HEK293 (cell line): ENCODE results near the gene SPDYE6.

Experiments used
- GFI1B ChIP-seq: fragments of 450-650 bp; formaldehyde crosslinking; IDR thresholded peaks from 2 replicates; pipeline ENCODE4 v1.5.1; 2016; ENCODE audit warnings: missing biosample characterization, missing genetic modification characterization
- KLF17 ChIP-seq: fragments of 450-650 bp; formaldehyde crosslinking; IDR thresholded peaks from 2 replicates; pipeline ENCODE4 v1.5.1; 2016; ENCODE audit warnings: missing biosample characterization, missing genetic modification characterization
- PATZ1 ChIP-seq: fragments of 450-650 bp; formaldehyde crosslinking; IDR thresholded peaks from 2 replicates; pipeline ENCODE4 v1.5.1; 2016; ENCODE audit warnings: missing biosample characterization, missing genetic modification characterization
- PBX3 ChIP-seq: sonication (generic); formaldehyde crosslinking; IDR thresholded peaks from 2 replicates; pipeline ENCODE4 v1.8.1; 2022; ENCODE audit warnings: mild to moderate bottlenecking, moderate library complexity, missing genetic modification reagents
- RBAK ChIP-seq: fragments of 450-650 bp; formaldehyde crosslinking; IDR thresholded peaks from 2 replicates; pipeline ENCODE4 v1.5.1; 2016; ENCODE audit warnings: missing biosample characterization, missing genetic modification characterization
- TRIM28 ChIP-seq: IDR thresholded peaks from 2 replicates; pipeline ENCODE4 v1.6.1; 2011; ENCODE audit warnings: low read length, control low read depth, borderline replicate concordance
- TSHZ1 ChIP-seq: fragments of 450-650 bp; formaldehyde crosslinking; IDR thresholded peaks from 2 replicates; pipeline ENCODE4 v1.5.1; 2016; ENCODE audit warnings: missing biosample characterization, missing genetic modification characterization, borderline replicate concordance
- ZNF112 ChIP-seq: fragments of 450-650 bp; formaldehyde crosslinking; IDR thresholded peaks from 2 replicates; pipeline ENCODE4 v1.5.0; 2017; ENCODE audit warnings: missing biosample characterization, missing genetic modification characterization
- ZNF174 ChIP-seq: fragments of 450-650 bp; formaldehyde crosslinking; IDR thresholded peaks from 2 replicates; pipeline ENCODE4 v1.5.0; 2017; ENCODE audit warnings: missing biosample characterization, mild to moderate bottlenecking, missing genetic modification characterization
- ZNF214 ChIP-seq: fragments of 450-650 bp; formaldehyde crosslinking; IDR thresholded peaks from 2 replicates; pipeline ENCODE4 v1.5.1; 2017; ENCODE audit warnings: missing biosample characterization, mild to moderate bottlenecking, missing genetic modification characterization, borderline replicate concordance
- ZNF266 ChIP-seq: fragments of 450-650 bp; formaldehyde crosslinking; IDR thresholded peaks from 2 replicates; pipeline ENCODE4 v1.5.1; 2016; ENCODE audit warnings: missing biosample characterization, missing genetic modification characterization, low read depth
- ZNF292 ChIP-seq: fragments of 450-650 bp; formaldehyde crosslinking; IDR thresholded peaks from 2 replicates; pipeline ENCODE4 v1.5.1; 2016; ENCODE audit warnings: low read depth, missing biosample characterization, missing genetic modification characterization, borderline replicate concordance
- ZNF324 ChIP-seq: fragments of 450-650 bp; formaldehyde crosslinking; IDR thresholded peaks from 2 replicates; pipeline ENCODE4 v1.5.1; 2016; ENCODE audit warnings: missing biosample characterization, missing genetic modification characterization
- ZNF335 ChIP-seq: fragments of 450-650 bp; formaldehyde crosslinking; conservative IDR thresholded peaks from 2 replicates; pipeline ENCODE4 v1.5.1; 2016; ENCODE audit warnings: missing biosample characterization, missing genetic modification characterization
- ZNF530 ChIP-seq: fragments of 450-650 bp; formaldehyde crosslinking; IDR thresholded peaks from 2 replicates; pipeline ENCODE4 v1.5.1; 2016; ENCODE audit warnings: low read depth, missing biosample characterization, missing genetic modification characterization
- ZNF561 ChIP-seq: fragments of 450-650 bp; IDR thresholded peaks from 2 replicates; pipeline ENCODE4 v1.5.1; 2018; ENCODE audit warnings: missing biosample characterization, missing genetic modification characterization, borderline replicate concordance
- ZNF571 ChIP-seq: fragments of 450-650 bp; formaldehyde crosslinking; IDR thresholded peaks from 2 replicates; pipeline ENCODE4 v1.5.0; 2017; ENCODE audit warnings: missing biosample characterization, missing genetic modification characterization
- ZNF623 ChIP-seq: fragments of 450-650 bp; formaldehyde crosslinking; IDR thresholded peaks from 2 replicates; pipeline ENCODE4 v1.5.1; 2016; ENCODE audit warnings: missing biosample characterization, missing genetic modification characterization
- ZNF626 ChIP-seq: fragments of 450-650 bp; sonication (Bioruptor Pico); formaldehyde crosslinking; IDR thresholded peaks from 2 replicates; pipeline ENCODE4 v1.5.1; 2018; ENCODE audit warnings: missing biosample characterization, missing genetic modification characterization, inconsistent platforms
- ZNF704 ChIP-seq: fragments of 450-650 bp; formaldehyde crosslinking; IDR thresholded peaks from 2 replicates; pipeline ENCODE4 v1.5.1; 2016; ENCODE audit warnings: missing biosample characterization, missing genetic modification characterization
- ZNF747 ChIP-seq: fragments of 450-650 bp; formaldehyde crosslinking; IDR thresholded peaks from 2 replicates; pipeline ENCODE4 v1.5.1; 2016; ENCODE audit warnings: missing biosample characterization, missing genetic modification characterization
- ZNF776 ChIP-seq: fragments of 450-650 bp; formaldehyde crosslinking; IDR thresholded peaks from 2 replicates; pipeline ENCODE4 v1.5.0; 2017; ENCODE audit warnings: missing biosample characterization, missing genetic modification characterization, borderline replicate concordance
- ZNF792 ChIP-seq: fragments of 450-650 bp; formaldehyde crosslinking; IDR thresholded peaks from 2 replicates; pipeline ENCODE4 v1.5.1; 2016; ENCODE audit warnings: missing biosample characterization, missing genetic modification characterization
- TF ChIP-seq, protein P1 (sequence below): fragments of 450-650 bp; formaldehyde crosslinking; IDR thresholded peaks from 2 replicates; pipeline ENCODE4 v1.5.1; 2016; ENCODE audit warnings: missing biosample characterization, missing genetic modification characterization

The SPDYE6 gene

DNA sequence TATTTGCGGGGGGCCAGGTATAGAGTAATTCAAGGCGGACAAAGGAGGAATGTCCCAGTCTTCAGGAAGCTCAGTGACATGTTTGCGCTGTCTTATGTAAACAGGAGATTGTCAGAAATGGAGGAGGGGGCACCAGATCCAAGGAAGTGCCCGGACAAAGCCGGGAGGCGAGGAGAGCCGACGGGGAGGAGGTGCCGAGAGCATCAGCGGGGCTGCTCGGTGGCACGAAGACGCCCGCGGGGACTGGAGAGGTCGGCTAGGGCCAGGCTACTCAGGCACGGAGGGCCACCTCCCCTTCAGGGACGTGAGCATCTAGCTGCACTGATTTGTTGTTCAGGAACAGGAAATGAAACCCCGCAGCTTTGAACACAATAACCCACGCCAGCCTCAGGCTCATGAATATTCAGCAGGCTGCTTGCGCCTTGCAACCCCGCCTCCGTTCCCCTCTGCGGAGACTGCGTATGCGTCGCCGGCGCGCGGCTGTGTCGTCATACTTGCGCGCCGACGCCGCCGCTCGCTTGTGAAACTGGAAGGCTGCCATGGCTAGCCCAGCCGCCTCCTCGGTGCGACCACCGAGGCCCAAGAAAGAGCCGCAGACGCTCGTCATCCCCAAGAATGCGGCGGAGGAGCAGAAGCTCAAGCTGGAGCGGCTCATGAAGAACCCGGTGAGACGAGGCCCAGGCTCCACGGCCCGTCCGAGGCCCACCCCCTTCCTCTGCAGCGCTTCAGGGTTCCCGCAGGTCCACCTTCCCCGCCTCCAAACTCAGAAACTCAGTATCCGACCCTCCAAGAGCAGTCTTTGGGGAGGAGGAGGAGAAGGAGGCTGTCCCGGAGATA, 39.8 kb upstream of the SPDYE6 start, which contains the start of gene PRKRIP1 (continued):
- TF ChIP-seq PBX3 (CRISPR knock-in tag) (0 out of 2 replicates have a peak, but pooled peaks have one; percentile 32), TSHZ1 (tag by site-specific recombination) (no peak), PATZ1 (tag by site-specific recombination) (peak; percentile 79; the same call in 1 of the 2 replicates), ZNF266 (tag by site-specific recombination) (no peak), ZNF214 (no peak), ZNF747 (tag by site-specific recombination) (no peak), TRIM28 (no peak), ZNF792 (tag by site-specific recombination) (no peak), ZNF704 (tag by site-specific recombination) (no peak), ZNF776 (no peak), ZNF561 (tag by site-specific recombination) (no peak), GFI1B (tag by site-specific recombination) (peak; percentile 80; the same call in 1 of the 2 replicates), ZNF626 (tag by site-specific recombination) (no peak), KLF17 (tag by site-specific recombination) (0 out of 2 replicates have a peak, but pooled peaks have one; percentile 14), ZNF571 (tag by site-specific recombination) (no peak), ZNF623 (tag by site-specific recombination) (no peak), RBAK (tag by site-specific recombination) (no peak), ZNF530 (tag by site-specific recombination) (no peak), ZNF174 (tag by site-specific recombination) (no peak), ZNF112 (tag by site-specific recombination) (no peak), ZNF335 (tag by site-specific recombination) (peak; percentile 79), ZNF292 (tag by site-specific recombination) (no peak), ZNF324 (tag by site-specific recombination) (no peak)
- TF ChIP-seq, protein P1, sequence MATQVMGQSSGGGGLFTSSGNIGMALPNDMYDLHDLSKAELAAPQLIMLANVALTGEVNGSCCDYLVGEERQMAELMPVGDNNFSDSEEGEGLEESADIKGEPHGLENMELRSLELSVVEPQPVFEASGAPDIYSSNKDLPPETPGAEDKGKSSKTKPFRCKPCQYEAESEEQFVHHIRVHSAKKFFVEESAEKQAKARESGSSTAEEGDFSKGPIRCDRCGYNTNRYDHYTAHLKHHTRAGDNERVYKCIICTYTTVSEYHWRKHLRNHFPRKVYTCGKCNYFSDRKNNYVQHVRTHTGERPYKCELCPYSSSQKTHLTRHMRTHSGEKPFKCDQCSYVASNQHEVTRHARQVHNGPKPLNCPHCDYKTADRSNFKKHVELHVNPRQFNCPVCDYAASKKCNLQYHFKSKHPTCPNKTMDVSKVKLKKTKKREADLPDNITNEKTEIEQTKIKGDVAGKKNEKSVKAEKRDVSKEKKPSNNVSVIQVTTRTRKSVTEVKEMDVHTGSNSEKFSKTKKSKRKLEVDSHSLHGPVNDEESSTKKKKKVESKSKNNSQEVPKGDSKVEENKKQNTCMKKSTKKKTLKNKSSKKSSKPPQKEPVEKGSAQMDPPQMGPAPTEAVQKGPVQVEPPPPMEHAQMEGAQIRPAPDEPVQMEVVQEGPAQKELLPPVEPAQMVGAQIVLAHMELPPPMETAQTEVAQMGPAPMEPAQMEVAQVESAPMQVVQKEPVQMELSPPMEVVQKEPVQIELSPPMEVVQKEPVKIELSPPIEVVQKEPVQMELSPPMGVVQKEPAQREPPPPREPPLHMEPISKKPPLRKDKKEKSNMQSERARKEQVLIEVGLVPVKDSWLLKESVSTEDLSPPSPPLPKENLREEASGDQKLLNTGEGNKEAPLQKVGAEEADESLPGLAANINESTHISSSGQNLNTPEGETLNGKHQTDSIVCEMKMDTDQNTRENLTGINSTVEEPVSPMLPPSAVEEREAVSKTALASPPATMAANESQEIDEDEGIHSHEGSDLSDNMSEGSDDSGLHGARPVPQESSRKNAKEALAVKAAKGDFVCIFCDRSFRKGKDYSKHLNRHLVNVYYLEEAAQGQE, result no peak
